GM21390 (cell line): ENCODE results near the gene DDX51.

Experiments
- ATAC-seq: cut with Tn5 transposase; IDR thresholded peaks from one replicate; pipeline ENCODE4 v1.9.1; 2021; ENCODE audit not compliant: unreplicated experiment

Gene DDX51, protein sequence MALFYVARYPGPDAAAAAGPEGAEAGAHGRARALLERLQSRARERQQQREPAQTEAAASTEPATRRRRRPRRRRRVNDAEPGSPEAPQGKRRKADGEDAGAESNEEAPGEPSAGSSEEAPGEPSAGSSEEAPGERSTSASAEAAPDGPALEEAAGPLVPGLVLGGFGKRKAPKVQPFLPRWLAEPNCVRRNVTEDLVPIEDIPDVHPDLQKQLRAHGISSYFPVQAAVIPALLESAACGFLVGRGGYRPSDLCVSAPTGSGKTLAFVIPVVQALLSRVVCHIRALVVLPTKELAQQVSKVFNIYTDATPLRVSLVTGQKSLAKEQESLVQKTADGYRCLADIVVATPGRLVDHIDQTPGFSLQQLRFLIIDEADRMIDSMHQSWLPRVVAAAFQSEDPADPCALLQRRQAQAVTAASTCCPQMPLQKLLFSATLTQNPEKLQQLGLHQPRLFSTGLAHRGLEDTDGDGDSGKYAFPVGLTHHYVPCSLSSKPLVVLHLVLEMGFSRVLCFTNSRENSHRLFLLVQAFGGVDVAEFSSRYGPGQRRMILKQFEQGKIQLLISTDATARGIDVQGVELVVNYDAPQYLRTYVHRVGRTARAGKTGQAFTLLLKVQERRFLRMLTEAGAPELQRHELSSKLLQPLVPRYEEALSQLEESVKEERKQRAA

DNA sequence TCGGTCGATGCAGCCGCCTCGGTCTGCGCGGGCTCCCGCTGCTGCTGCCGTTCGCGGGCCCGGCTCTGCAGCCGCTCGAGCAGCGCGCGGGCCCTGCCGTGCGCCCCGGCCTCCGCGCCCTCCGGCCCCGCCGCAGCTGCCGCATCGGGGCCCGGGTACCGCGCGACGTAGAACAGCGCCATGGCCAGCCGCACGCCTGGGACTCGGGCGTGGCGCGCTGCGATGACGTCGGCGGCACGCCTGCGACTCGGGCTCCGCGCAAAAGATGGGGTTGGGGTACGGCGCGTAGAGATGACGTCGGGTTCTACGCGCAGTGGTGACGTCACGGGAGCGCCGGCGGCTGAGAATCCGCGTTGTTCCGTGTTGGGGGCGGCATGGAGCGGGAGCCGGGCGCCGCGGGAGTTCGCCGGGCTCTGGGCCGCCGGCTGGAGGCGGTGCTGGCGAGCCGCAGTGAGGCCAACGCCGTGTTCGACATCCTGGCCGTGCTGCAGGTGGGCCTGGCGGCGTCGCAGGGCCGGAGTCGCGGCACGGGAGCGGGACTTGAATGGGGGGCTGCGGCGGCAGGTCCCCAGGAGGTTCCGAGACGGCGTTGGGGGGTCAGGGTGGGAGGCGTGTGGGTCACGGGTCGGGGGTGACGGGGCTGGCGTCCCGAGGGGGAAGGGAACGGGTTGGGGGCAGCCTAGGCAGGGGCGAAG is at the start of gene DDX51, which contains the start of gene NOC4L:
Gene DDX51, minus strand, starts transcription at position 205 of the 695 bp plus-strand sequence. Its CDS starts 23 bp downstream, at position 182.
Gene NOC4L, plus strand, starts transcription at position 343 of the 695 bp plus-strand sequence. Its CDS starts 32 bp downstream, at position 375.
- peak; percentile 82 for ATAC-seq

GRCh38 chr12:132191715-132192553 is 47.8 kb upstream of the DDX51 start:
- no peak for ATAC-seq

GRCh38 chr12:132190834-132191500 is 46.8 kb upstream of the DDX51 start:
- ATAC-seq = no peak

DNA sequence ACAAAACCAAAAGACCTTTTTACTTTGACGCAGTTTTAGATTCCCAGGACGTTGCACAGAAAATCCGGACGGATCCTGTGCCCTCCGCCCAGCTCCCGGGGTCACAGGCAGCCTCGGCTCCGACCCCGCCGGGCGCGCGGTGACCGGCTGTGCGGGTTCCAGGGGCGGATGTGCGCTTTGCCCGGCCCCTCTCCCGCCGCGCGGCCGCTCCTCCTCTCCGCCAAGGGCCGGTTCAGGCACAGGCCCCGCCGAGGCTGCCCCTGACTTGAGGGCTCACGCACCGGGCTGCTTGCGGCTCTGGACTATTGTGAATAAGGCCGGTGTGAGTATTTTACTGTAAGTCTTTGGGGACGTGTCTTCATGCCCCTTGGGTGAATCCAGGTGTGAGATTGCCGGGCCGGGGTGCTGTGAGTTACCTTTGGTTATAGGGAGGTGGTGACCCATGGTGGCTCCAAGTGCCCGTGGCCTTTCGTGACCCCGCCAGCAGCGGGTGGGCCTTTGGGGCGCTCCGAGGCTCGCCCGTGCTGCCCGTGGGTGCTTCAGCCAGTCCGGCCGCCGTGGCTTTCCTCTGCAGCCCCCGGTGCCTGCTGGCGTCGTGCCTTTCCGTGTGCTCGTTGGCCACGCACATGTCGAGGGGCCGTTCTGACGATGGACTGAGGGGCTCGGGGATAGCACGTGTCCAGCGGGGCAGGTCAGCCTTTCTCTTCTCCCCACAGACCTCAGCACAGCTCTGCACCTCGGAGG is 46.1 kb upstream of the DDX51 start:
- ATAC-seq = peak; percentile 11

- ATAC-seq = peak; percentile 91
Measured at GRCh38 chr12:132189378-132190011, 45.4 kb upstream of the DDX51 start.

GRCh38 chr12:132188916-132189325 is 44.8 kb upstream of the DDX51 start:
- no peak for ATAC-seq

GRCh38 chr12:132188451-132188901 is 44.4 kb upstream of the DDX51 start:
- no peak for ATAC-seq

DNA sequence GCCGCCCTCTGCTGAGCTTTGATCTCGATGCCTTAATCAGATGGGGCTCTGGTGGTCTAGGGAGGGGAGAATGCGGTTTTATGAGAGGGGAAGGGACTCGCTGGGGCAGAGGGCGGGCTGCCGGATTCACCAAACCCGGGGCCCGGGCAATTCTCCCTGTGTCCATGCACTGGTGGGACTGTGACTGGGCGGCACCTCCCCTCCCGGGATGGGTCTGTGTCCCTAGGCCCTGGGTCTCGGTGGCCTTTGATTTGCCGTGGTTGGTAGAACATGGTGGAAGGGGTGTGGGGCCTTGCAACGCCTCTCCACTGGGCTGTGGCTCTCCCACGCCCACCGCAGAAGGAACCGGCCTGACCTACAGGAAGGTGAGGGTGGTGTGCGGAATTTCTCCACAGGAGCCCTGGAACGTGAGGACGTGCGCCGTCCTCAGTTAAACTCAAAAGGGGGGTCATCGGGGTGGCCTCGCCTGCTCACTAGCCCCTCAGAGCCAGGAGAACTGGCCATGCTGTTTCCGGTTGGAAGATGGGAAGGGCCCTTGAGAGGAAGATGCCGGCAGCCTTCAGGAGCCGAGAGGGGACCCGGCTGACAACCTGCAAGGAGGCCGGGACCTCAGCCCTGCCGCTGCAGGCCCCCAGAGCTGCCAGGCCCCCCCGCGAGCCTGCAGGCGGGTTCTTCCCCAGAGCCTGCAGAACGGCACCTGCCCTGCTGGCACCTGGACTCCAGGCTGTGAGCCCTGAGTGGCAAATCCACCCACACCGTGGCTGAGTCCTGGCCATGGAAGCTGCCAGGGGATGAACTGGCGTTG is 43.7 kb upstream of the DDX51 start:
- ATAC-seq = no peak

GRCh38 chr12:132186857-132187620 is 42.9 kb upstream of the DDX51 start:
- ATAC-seq = no peak

DNA sequence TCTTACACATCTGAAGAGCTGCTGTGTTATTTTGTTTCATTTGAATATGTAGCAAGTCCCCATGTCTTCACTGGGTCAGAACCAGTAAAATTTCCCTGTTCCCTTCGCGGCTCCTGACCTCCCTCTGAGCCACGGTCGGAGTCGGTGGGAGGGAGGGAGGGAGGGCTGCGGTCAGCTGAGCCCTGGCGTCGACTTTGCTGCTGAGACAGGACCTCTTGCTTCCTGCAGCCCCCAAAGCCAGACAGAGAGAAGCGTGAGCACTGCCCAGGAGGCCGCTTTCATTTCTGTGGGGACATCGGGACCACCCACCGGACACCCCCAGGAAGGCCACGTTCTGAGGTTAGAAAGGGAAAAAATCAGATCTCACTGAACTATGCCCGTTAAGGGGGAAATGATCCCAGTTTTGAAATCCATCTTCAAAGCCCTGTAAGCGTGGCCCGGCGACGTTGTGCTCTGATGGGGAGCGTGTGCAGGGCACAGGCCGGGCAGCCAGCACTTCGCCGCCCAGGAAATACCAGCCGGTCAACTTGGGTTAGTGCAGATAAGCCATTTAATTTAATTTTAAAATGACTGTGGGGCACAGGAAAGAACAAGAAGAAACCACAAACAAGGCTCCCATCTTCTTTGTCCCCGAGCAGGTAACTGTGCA is 42.2 kb upstream of the DDX51 start:
- ATAC-seq = no peak

DNA sequence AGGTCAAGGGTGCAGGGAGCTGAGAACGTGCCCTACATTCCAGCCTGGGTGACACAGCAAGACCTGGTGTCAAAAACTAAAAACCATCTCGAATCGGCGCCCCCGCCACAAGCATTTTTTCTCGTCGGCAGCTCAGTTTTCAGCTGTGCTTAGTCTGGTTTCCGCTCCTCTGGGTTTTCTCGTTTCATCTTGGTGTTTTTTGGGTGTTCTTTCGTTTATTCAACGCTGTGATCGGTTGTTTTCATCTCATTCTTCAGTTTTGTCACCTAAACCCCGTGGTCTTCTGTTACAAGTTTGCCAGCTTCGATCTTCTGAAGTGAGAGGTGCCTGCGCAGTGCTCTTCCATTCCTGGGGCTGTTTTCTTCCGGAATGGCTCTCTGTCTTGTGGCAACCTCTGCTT is 41.6 kb upstream of the DDX51 start:
- ATAC-seq = no peak

GRCh38 chr12:132182711-132183365 is 38.7 kb upstream of the DDX51 start:
- ATAC-seq = no peak

DNA sequence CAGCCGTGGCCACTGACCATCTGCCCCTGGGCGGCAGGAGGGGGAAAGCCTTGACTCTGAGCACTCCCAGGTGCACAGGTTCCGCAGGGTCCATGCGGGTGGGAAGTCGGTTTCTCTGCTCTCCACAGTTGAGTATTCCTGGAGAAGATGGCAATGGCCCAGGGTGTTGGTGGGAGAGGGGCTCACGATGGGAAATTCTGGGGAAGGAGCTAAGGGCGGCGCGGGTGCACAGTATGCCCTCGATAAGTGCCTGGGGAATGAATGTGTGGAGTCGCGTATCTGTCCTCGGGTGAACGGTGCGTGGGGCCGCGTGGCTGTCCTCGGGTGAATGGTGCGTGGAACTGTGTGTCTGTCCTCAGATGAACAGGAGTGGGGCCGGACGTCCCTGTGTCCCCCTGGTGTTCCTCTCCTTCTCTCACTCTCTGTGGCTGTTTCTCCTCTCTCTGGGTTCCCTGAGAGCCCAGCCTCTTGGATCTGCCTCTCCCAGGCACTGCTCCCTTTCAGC is 38.1 kb upstream of the DDX51 start:
- ATAC-seq = no peak

- ATAC-seq = no peak
Measured at GRCh38 chr12:132181570-132182200, 37.6 kb upstream of the DDX51 start.

DNA sequence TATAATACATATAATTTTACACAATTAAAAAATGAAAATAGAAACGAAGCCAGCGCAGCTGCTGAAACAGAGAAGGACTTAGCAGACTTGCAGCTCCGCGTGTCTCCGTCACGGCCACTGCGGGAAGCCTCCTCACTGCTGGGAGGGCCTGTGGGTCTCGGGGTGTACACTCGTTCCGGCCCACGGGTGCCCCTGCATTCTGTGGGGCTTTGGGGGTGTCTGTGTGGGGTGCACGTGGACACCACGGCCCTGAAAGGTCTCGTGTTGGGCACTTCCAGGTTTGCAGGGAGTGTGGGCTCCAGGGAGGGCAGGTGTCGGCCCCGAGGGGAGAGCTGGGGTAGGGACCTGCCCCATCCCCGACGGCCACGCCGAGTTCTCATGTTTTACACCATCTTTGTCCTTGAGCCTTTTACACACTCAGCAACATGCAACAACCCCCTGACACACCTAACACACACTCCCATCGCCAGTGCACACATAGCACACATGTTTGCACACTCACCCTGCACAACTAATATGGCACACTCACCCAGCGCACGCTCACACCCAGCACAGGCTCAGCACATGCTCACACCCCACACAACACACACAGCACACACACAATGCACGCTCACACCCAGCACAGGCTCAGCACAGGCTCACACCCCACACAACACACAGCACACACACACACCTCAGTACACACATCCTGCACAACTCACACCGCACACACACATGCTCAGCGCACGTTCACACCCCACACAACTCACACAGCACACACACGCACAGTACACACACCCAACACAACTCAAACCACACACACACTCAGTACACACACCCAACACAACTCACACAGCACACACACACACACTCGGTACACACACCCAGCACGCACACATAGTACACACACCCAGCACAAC is 36.8 kb upstream of the DDX51 start:
- no peak for ATAC-seq
